Panc1 (cell line): Measurements from ENCODE around the gene ANGPTL3.

Experiments
- POLR2AphosphoS5 ChIP-seq: IDR thresholded peaks from 2 replicates; pipeline ENCODE4 v1.6.1; 2012; ENCODE audit warnings: mild to moderate bottlenecking, low read depth, low read length, moderate library complexity
- SIN3A ChIP-seq: IDR thresholded peaks from 2 replicates; pipeline ENCODE4 v1.6.1; 2012; ENCODE audit warnings: low read depth, mild to moderate bottlenecking, low read length, moderate library complexity, borderline replicate concordance; ENCODE audit not compliant: insufficient read depth
- TF ChIP-seq, protein P1 (sequence below), 2 experiments: IDR thresholded peaks; 2 replicates each; pipeline ENCODE4 v1.6.1; 2011 to 2012; ENCODE audit warnings: low read depth in 2 of 2, control low read depth in 1 of 2, low read length in 1 of 2, mild to moderate bottlenecking in 1 of 2, moderate library complexity in 1 of 2; ENCODE audit not compliant: insufficient read depth in 1 of 2
- TF ChIP-seq, protein P2 (sequence below): fragments of 450-650 bp; IDR thresholded peaks from 2 replicates; pipeline ENCODE4 v1.5.1; 2017; ENCODE audit warnings: mild to moderate bottlenecking

DNA sequence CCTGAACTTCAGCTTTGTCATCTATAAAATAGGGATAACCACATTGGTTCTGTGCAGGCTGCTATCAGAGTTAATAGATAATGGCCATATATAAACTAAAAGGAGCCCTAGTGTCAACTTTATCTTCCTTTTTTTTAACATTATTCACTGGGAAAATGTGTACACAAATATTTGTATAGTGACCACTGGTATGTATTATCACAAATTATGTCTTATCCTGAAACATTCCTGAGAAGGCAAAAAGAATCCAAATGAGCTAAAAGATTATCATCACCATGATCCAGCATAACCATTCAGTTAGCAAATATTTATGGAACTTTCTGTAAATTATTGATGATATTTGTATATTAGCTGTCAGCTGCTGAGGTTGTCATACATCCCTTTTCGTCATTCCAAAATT lies 16.6 kb downstream of the ANGPTL3 start:
- TF ChIP-seq, protein P1, sequence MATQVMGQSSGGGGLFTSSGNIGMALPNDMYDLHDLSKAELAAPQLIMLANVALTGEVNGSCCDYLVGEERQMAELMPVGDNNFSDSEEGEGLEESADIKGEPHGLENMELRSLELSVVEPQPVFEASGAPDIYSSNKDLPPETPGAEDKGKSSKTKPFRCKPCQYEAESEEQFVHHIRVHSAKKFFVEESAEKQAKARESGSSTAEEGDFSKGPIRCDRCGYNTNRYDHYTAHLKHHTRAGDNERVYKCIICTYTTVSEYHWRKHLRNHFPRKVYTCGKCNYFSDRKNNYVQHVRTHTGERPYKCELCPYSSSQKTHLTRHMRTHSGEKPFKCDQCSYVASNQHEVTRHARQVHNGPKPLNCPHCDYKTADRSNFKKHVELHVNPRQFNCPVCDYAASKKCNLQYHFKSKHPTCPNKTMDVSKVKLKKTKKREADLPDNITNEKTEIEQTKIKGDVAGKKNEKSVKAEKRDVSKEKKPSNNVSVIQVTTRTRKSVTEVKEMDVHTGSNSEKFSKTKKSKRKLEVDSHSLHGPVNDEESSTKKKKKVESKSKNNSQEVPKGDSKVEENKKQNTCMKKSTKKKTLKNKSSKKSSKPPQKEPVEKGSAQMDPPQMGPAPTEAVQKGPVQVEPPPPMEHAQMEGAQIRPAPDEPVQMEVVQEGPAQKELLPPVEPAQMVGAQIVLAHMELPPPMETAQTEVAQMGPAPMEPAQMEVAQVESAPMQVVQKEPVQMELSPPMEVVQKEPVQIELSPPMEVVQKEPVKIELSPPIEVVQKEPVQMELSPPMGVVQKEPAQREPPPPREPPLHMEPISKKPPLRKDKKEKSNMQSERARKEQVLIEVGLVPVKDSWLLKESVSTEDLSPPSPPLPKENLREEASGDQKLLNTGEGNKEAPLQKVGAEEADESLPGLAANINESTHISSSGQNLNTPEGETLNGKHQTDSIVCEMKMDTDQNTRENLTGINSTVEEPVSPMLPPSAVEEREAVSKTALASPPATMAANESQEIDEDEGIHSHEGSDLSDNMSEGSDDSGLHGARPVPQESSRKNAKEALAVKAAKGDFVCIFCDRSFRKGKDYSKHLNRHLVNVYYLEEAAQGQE (IDR thresholded peaks at IDR 0.05; ENCODE audit: insufficient read depth in 1 of 2, low read depth in 2 of 2, low read length in 1 of 2) = no peak
- TF ChIP-seq, protein P2, sequence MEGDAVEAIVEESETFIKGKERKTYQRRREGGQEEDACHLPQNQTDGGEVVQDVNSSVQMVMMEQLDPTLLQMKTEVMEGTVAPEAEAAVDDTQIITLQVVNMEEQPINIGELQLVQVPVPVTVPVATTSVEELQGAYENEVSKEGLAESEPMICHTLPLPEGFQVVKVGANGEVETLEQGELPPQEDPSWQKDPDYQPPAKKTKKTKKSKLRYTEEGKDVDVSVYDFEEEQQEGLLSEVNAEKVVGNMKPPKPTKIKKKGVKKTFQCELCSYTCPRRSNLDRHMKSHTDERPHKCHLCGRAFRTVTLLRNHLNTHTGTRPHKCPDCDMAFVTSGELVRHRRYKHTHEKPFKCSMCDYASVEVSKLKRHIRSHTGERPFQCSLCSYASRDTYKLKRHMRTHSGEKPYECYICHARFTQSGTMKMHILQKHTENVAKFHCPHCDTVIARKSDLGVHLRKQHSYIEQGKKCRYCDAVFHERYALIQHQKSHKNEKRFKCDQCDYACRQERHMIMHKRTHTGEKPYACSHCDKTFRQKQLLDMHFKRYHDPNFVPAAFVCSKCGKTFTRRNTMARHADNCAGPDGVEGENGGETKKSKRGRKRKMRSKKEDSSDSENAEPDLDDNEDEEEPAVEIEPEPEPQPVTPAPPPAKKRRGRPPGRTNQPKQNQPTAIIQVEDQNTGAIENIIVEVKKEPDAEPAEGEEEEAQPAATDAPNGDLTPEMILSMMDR = no peak
- TF ChIP-seq POLR2AphosphoS5 (no peak), SIN3A (no peak)
